Measurements from ENCODE around the gene DEPDC5. TPM values are rescaled to one million over a fixed set of nuclear protein-coding genes. Genes with fewer than 3 reads are reported as not detected.

Gene DEPDC5
- total RNA-seq, 1 experiment from 2014 or later: 28.1 TPM

GRCh38 chr22:31715147-31715778 lies 38.6 kb upstream of the DEPDC5 start:
- Histone ChIP-seq H3K27ac (no peak overlapping the region), H3K4me1 (replicated peaks; ENCODE audit: insufficient read depth) (no peaks in the 10 kb centered on the region), H3K9me3 (ENCODE audit: insufficient read depth, low read depth) (no peaks in the 10 kb centered on the region), H3F3A (ENCODE audit: insufficient read depth, low read depth) (peaks cover 14% of the 10 kb centered on the region), H3K79me2 (ENCODE audit: low read depth) (no peaks in the 10 kb centered on the region; the same call in 1 of the 2 replicates), H3K4me2 (no peak overlapping the region), H3K36me3 (ENCODE audit: low read depth) (peaks cover 57% of the 10 kb centered on the region), H3K27me3 (ENCODE audit: insufficient read depth, low read depth) (no peaks in the 10 kb centered on the region), H4K20me1 (ENCODE audit: insufficient read depth) (peaks cover 4% of the 10 kb centered on the region; the same call in 1 of the 2 replicates), H2AFZ (no peak overlapping the region), H3K4me3 (no peak overlapping the region), H3K9me2 (ENCODE audit: insufficient read depth) (no peaks in the 10 kb centered on the region)
- intact Hi-C loops (cut with micrococcal nuclease; ENCODE audit: unreplicated experiment): no loop called here
- ChIA-PET POLR2A (ENCODE audit: unreplicated experiment) (no interaction called here), CTCF (no interaction called here)
- no peak for DNase-seq
- TF ChIP-seq EZH2 (IDR thresholded peaks at IDR 0.05; ENCODE audit: low read depth) (no peak), CTCF (conservative IDR thresholded peaks at IDR 0.05) (no peak)
- BruUV-seq (replicated peaks): no TSS peak

GRCh38 chr22:31719850-31720471 lies 33.9 kb upstream of the DEPDC5 start:
- ChIA-PET CTCF (no interaction called here), POLR2A (ENCODE audit: unreplicated experiment) (interaction anchor here (0.7 kb wide), 1 partner anchor 18 kb away, joined by 5 read pairs; no protein-coding TSS in a partner anchor)
- no peaks in the 10 kb centered on the region for H3K79me2 ChIP-seq (ENCODE audit: low read depth)
- no peak for TF ChIP-seq CTCF (conservative IDR thresholded peaks at IDR 0.05)
- TF ChIP-seq EZH2 (IDR thresholded peaks at IDR 0.05; ENCODE audit: low read depth): no peak
- H3K9me2 ChIP-seq (ENCODE audit: insufficient read depth): no peaks in the 10 kb centered on the region
- no peak overlapping the region for H3K4me2 ChIP-seq
- peaks cover 5% of the 10 kb centered on the region for H3F3A ChIP-seq (ENCODE audit: insufficient read depth, low read depth)
- peaks cover 35% of the 10 kb centered on the region for H3K36me3 ChIP-seq (ENCODE audit: low read depth)
- intact Hi-C loops (cut with micrococcal nuclease; ENCODE audit: unreplicated experiment): no loop called here
- H2AFZ ChIP-seq: no peak overlapping the region
- H3K4me1 ChIP-seq (replicated peaks; ENCODE audit: insufficient read depth): no peaks in the 10 kb centered on the region
- BruUV-seq (replicated peaks): no TSS peak
- no peak overlapping the region for H3K27ac ChIP-seq
- no peaks in the 10 kb centered on the region for H3K27me3 ChIP-seq (ENCODE audit: insufficient read depth, low read depth)
- H3K4me3 ChIP-seq: no peak overlapping the region
- H4K20me1 ChIP-seq (ENCODE audit: insufficient read depth): peaks cover 7% of the 10 kb centered on the region; the same call in 1 of the 2 replicates
- DNase-seq: no peak
- H3K9me3 ChIP-seq (ENCODE audit: insufficient read depth, low read depth): no peaks in the 10 kb centered on the region

- no peaks in the 10 kb centered on the region for H3K4me1 ChIP-seq (replicated peaks; ENCODE audit: insufficient read depth)
- ChIA-PET POLR2A (ENCODE audit: unreplicated experiment) (interaction anchor here (0.6 kb wide), 1 partner anchor 22 kb away, joined by 3 read pairs; no protein-coding TSS in a partner anchor), CTCF (no interaction called here)
- peaks cover 15% of the 10 kb centered on the region for H3K36me3 ChIP-seq (ENCODE audit: low read depth)
- intact Hi-C loops (cut with micrococcal nuclease; ENCODE audit: unreplicated experiment): no loop called here
- no peaks in the 10 kb centered on the region for H3F3A ChIP-seq (ENCODE audit: insufficient read depth, low read depth)
- no peak overlapping the region for H3K27ac ChIP-seq
- no peaks in the 10 kb centered on the region for H3K27me3 ChIP-seq (ENCODE audit: insufficient read depth, low read depth)
- TF ChIP-seq CTCF (conservative IDR thresholded peaks at IDR 0.05) (no peak), EZH2 (IDR thresholded peaks at IDR 0.05; ENCODE audit: low read depth) (no peak)
- DNase-seq: no peak
- BruUV-seq (replicated peaks): no TSS peak
- H3K9me2 ChIP-seq (ENCODE audit: insufficient read depth): no peaks in the 10 kb centered on the region
- H4K20me1 ChIP-seq (ENCODE audit: insufficient read depth): peaks cover 7% of the 10 kb centered on the region; the same call in 1 of the 2 replicates
- no peak overlapping the region for H3K4me2 ChIP-seq
- no peak overlapping the region for H3K4me3 ChIP-seq
- H3K9me3 ChIP-seq (ENCODE audit: insufficient read depth, low read depth): no peaks in the 10 kb centered on the region
- H2AFZ ChIP-seq: no peak overlapping the region
- peaks cover 15% of the 10 kb centered on the region; the same call in 1 of the 2 replicates for H3K79me2 ChIP-seq (ENCODE audit: low read depth)
Observed at GRCh38 chr22:31723723-31724122, 30.1 kb upstream of the DEPDC5 start.

Data from PC-9 (cell line).